Body of pancreas (tissue), 4 donors: ENCODE data around the gene KLHDC7B.

Experiments used
- CTCF ChIP-seq, 7 experiments: fragments of 450-650 bp in 4 of 7; fragments of 200-600 bp in 3 of 7; sonication (generic) in 3 of 7; IDR thresholded peaks; one replicate each; pipeline ENCODE4 v1.5.1; 2016 to 2019; ENCODE audit warnings: antibody characterized with exemption in 7 of 7
- POLR2A ChIP-seq, 3 donors: fragments of 450-650 bp; IDR thresholded peaks; one replicate each; pipeline ENCODE4 v1.6.1; 2016; ENCODE audit warnings: antibody characterized with exemption in 3 of 3, mild to moderate bottlenecking in 2 of 3

GRCh38 chr22:50577697-50577986 lies 31.9 kb downstream of the KLHDC7B start:
- TF ChIP-seq CTCF (IDR thresholded peaks at IDR 0.05): no peak
- TF ChIP-seq POLR2A (IDR thresholded peaks at IDR 0.05): no peak
